GM21447 (cell line): Measurements from ENCODE around the gene USF1.
"Not testable (repeated sequence)": the region's sequence is repeated elsewhere in the genome, so short reads cannot be mapped to it uniquely, and the experiment has no call there.

Source experiments
- ATAC-seq: cut with Tn5 transposase; IDR thresholded peaks from one replicate; pipeline ENCODE4 v1.9.1; 2021; ENCODE audit not compliant: unreplicated experiment

Gene USF1

GRCh38 chr1:161079436-161080110, 33.8 kb upstream of the USF1 start:
- no peak for ATAC-seq

GRCh38 chr1:161077426-161077825, 31.6 kb upstream of the USF1 start:
- ATAC-seq = no peak

GRCh38 chr1:161076410-161076809, 30.6 kb upstream of the USF1 start:
- no peak for ATAC-seq

- ATAC-seq = no peak
These were observed 29.0 kb upstream of the USF1 start for GRCh38 chr1:161074676-161075368.

GRCh38 chr1:161073474-161074121, 27.8 kb upstream of the USF1 start:
- ATAC-seq = no peak

GRCh38 chr1:161072751-161073449, 27.1 kb upstream of the USF1 start:
- no peak for ATAC-seq

GRCh38 chr1:161071886-161072371, 26.2 kb upstream of the USF1 start:
- ATAC-seq = no peak

GRCh38 chr1:161070761-161071160, 25.0 kb upstream of the USF1 start:
- ATAC-seq = no peak

GRCh38 chr1:161069731-161070270, 24.0 kb upstream of the USF1 start, which contains the start of gene ARHGAP30:
ARHGAP30 (minus strand) TSS chr1:161069891; CDS start chr1:161069624, 267 bp downstream.
- ATAC-seq = peak; percentile 75

GRCh38 chr1:161069241-161069640, 23.5 kb upstream of the USF1 start:
- peak; percentile 3 for ATAC-seq

GRCh38 chr1:161068306-161069234, 22.8 kb upstream of the USF1 start:
- peak; percentile 57 for ATAC-seq

GRCh38 chr1:161066694-161067093, 20.9 kb upstream of the USF1 start:
- no peak for ATAC-seq

GRCh38 chr1:161065681-161066080, 19.9 kb upstream of the USF1 start:
- not testable (repeated sequence) for ATAC-seq

- not testable (repeated sequence) for ATAC-seq
These were observed 18.2 kb upstream of the USF1 start for GRCh38 chr1:161063936-161064335.

- ATAC-seq = no peak
These were observed 15.6 kb upstream of the USF1 start for GRCh38 chr1:161061419-161061818.

GRCh38 chr1:161059293-161059692, 13.5 kb upstream of the USF1 start:
- ATAC-seq = no peak

GRCh38 chr1:161054805-161055204, 9.0 kb upstream of the USF1 start:
- ATAC-seq = no peak

- no peak for ATAC-seq
These were observed 8.5 kb upstream of the USF1 start for GRCh38 chr1:161054232-161054631.

GRCh38 chr1:161052899-161053298, 7.1 kb upstream of the USF1 start:
- no peak for ATAC-seq

- no peak for ATAC-seq
These were observed 5.4 kb upstream of the USF1 start for GRCh38 chr1:161051219-161051618.
